HepG2 (cell line): Measurements from ENCODE around the gene ACVR1B. TPM values are rescaled to one million over a fixed set of nuclear protein-coding genes. Genes with fewer than 3 reads are reported as not detected.
A peak's percentile ranks its signal among the peaks of the same experiment; 100 is the strongest.

Source experiments
- ATF4 ChIP-seq, 2 experiments: fragments of 450-650 bp in 1 of 2; sonication (generic) in 1 of 2; formaldehyde crosslinking; IDR thresholded peaks; 2 replicates each; pipeline versions ENCODE4 v1.5.0 to v1.8.0; 2020 to 2022; ENCODE audit warnings: mild to moderate bottlenecking in 1 of 2, missing genetic modification reagents in 1 of 2
- ATF6 ChIP-seq: sonication (generic); formaldehyde crosslinking; conservative IDR thresholded peaks from 2 replicates; pipeline ENCODE4 v1.4.0; 2020; ENCODE audit warnings: missing genetic modification reagents
- BHLHE40 ChIP-seq: IDR thresholded peaks from 2 replicates; pipeline ENCODE4 v1.6.1; 2011; ENCODE audit warnings: low read length, improper control_type of control experiment
- DZIP1 ChIP-seq: sonication (generic); formaldehyde crosslinking; IDR thresholded peaks from 2 replicates; pipeline ENCODE4 v1.5.0; 2020; ENCODE audit warnings: mild to moderate bottlenecking, missing genetic modification reagents
- FOXA3 ChIP-seq: IDR thresholded peaks from 2 replicates; pipeline ENCODE4 v1.6.1; 2016; ENCODE audit warnings: missing genetic modification reagents, missing compliant biosample characterization
- GMEB1 ChIP-seq: sonication (generic); formaldehyde crosslinking; IDR thresholded peaks from 2 replicates; pipeline ENCODE4 v1.5.1; 2020; ENCODE audit warnings: missing genetic modification reagents, mild to moderate bottlenecking, borderline replicate concordance
- GTF3A ChIP-seq: sonication (generic); formaldehyde crosslinking; conservative IDR thresholded peaks from 2 replicates; pipeline ENCODE4 v1.4.0; 2020; ENCODE audit warnings: mild to moderate bottlenecking, missing genetic modification reagents
- HNRNPLL ChIP-seq: fragments of 200-400 bp; formaldehyde crosslinking; IDR thresholded peaks from 2 replicates; pipeline ENCODE4 v1.6.1; 2017; ENCODE audit warnings: mild to moderate bottlenecking, low read depth, low read length; ENCODE audit not compliant: poor library complexity, severe bottlenecking
- MAF1 ChIP-seq: sonication (generic); formaldehyde crosslinking; IDR thresholded peaks from 2 replicates; pipeline ENCODE4 v1.5.0; 2020; ENCODE audit warnings: missing genetic modification reagents, borderline replicate concordance
- NFYB ChIP-seq: sonication (generic); formaldehyde crosslinking; IDR thresholded peaks from 2 replicates; pipeline ENCODE4 v1.4.0; 2020; ENCODE audit warnings: missing genetic modification reagents
- RNF2 ChIP-seq: fragments of 450-650 bp; conservative IDR thresholded peaks from 2 replicates; pipeline ENCODE4 v1.6.1; 2016; ENCODE audit warnings: low read depth
- SOX5 ChIP-seq: IDR thresholded peaks from 2 replicates; pipeline ENCODE4 v1.6.1; 2016; ENCODE audit warnings: borderline replicate concordance
- ZNF10 ChIP-seq: sonication (generic); formaldehyde crosslinking; IDR thresholded peaks from 2 replicates; pipeline ENCODE4 v1.4.0; 2020; ENCODE audit warnings: mild to moderate bottlenecking, low read depth, missing genetic modification reagents, borderline replicate concordance
- ZNF263 ChIP-seq: sonication (generic); formaldehyde crosslinking; IDR thresholded peaks from 2 replicates; pipeline ENCODE4 v1.4.0; 2020; ENCODE audit warnings: missing genetic modification reagents
- ZNF317 ChIP-seq: sonication (generic); formaldehyde crosslinking; IDR thresholded peaks from 2 replicates; pipeline ENCODE4 v1.5.0; 2020; ENCODE audit warnings: mild to moderate bottlenecking, missing genetic modification reagents
- ZNF326 ChIP-seq: sonication (generic); formaldehyde crosslinking; IDR thresholded peaks from 2 replicates; pipeline ENCODE4 v1.4.0; 2020; ENCODE audit warnings: missing genetic modification reagents, borderline replicate concordance
- ZNF441 ChIP-seq: sonication (generic); formaldehyde crosslinking; IDR thresholded peaks from 2 replicates; pipeline ENCODE4 v1.7.0; 2021; ENCODE audit warnings: missing genetic modification reagents, borderline replicate concordance
- ZNF569 ChIP-seq: sonication (generic); formaldehyde crosslinking; IDR thresholded peaks from 2 replicates; pipeline ENCODE4 v1.5.0; 2020; ENCODE audit warnings: mild to moderate bottlenecking, missing genetic modification reagents, moderate library complexity, borderline replicate concordance
- ZNF816 ChIP-seq: sonication (generic); formaldehyde crosslinking; IDR thresholded peaks from 2 replicates; pipeline ENCODE4 v1.8.0; 2022; ENCODE audit warnings: missing genetic modification reagents, mild to moderate bottlenecking, borderline replicate concordance
- ZNF839 ChIP-seq: sonication (generic); formaldehyde crosslinking; IDR thresholded peaks from 2 replicates; pipeline ENCODE4 v1.4.0; 2020; ENCODE audit warnings: missing genetic modification reagents, mild to moderate bottlenecking, borderline replicate concordance
- ZNF878 ChIP-seq: sonication (generic); formaldehyde crosslinking; IDR thresholded peaks from 2 replicates; pipeline ENCODE4 v1.8.1; 2023; ENCODE audit warnings: mild to moderate bottlenecking, missing genetic modification reagents, moderate library complexity
- polyA plus RNA-seq, 8 experiments: library from polyadenylated mRNA; depleted of rRNA in 3 of 8; stranded (reverse) in 7 of 8; unstranded in 1 of 8; fragments of >200 nt; fragmentation: Illumina TruSeq in 4 of 8; extraction: Trizol in 4 of 8; gene quantifications; 2 replicates each; pipeline versions ENCODE4 v1.2.1 to v1.2.3, GENCODE V29; 2011 to 2016; ENCODE audit warnings: low read depth in 4 of 8, missing spikeins in 1 of 8, mixed read lengths in 1 of 8; ENCODE audit not compliant: insufficient read depth in 1 of 8
- total RNA-seq, 5 experiments: library from RNA; depleted of rRNA; stranded (reverse); fragments of >200 nt; fragmentation: Illumina TruSeq; extraction: Trizol; gene quantifications; 2 replicates each; pipeline ENCODE4 v1.2.3, GENCODE V29; 2016; ENCODE audit warnings: low read depth in 1 of 5
- TF ChIP-seq, protein P1 (sequence below): sonication (generic); formaldehyde crosslinking; IDR thresholded peaks from 2 replicates; pipeline ENCODE4 v1.5.0; 2020; ENCODE audit warnings: missing genetic modification reagents

Gene ACVR1B
- total and polyA plus RNA-seq, 2 of the 13 experiments (the other 11 are each of a cell fraction or from before 2014, with no cell fraction given) = 8.9 to 12.1 TPM

DNA sequence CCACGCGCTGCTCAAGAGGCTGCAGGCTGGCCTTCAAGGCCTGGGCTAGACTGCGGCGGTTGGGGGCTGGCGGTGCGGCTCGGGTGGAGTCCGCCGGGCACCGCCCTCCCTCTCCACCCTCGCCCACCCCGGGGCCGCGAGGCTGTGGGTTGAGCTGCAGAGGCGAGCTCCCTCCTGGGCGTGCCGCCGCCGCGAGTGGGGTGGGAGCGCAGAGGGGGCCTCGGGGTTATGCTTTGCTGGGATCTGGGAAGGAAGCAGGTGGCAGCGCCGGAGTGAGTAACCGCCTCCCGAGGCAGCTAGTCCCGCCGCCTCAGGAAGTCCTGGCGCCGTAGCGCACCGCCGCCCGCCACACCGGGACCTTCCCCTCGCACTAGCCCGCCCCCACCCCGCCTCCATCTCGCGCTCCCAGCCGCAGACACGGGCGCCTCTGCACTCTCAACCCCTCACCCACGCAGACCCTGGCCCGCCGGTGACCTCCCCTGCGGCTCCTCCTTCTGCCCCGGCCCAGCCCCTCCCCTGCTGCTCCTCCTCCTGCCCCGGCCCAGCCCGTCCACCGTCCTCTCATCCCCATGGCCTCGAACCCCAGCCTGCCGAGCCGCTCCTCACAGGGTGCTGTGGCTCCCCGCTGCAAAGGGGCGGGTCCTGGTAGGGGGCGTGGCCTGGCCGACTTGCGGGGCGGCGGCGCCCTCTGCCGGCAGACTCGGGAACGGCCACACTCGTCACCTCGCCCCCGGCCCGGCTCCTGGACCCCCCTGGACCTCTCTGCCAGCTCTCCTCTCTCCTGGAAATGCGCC lies 71.9 kb downstream of the ACVR1B start (continued):
- no peak for TF ChIP-seq DZIP1
- 0 out of 2 replicates have a peak, but pooled peaks have one; percentile 60 for TF ChIP-seq ZNF816
- no peak for TF ChIP-seq ZNF569 (CRISPR knock-in tag)
- 0 out of 4 replicates have a peak, but pooled peaks of 1 of the 2 experiments have one; percentile 21 for TF ChIP-seq ATF4 (CRISPR knock-in tag; IDR thresholded peaks at IDR 0.05)
- no peak for TF ChIP-seq ZNF317 (CRISPR knock-in tag)
- TF ChIP-seq NFYB (CRISPR knock-in tag) = no peak
- no peak for TF ChIP-seq RNF2
- TF ChIP-seq ZNF839 (CRISPR knock-in tag) = no peak
- no peak for TF ChIP-seq ZNF878 (CRISPR knock-in tag)
- TF ChIP-seq FOXA3 (CRISPR knock-in tag) = no peak
- no peak for TF ChIP-seq ZNF441 (CRISPR knock-in tag)
- no peak for TF ChIP-seq ZNF326 (CRISPR knock-in tag)
- TF ChIP-seq HNRNPLL = peak; percentile 33
- no peak for TF ChIP-seq BHLHE40
- TF ChIP-seq SOX5 (CRISPR knock-in tag) = no peak
- TF ChIP-seq ATF6 (CRISPR knock-in tag) = no peak
- TF ChIP-seq GTF3A (CRISPR knock-in tag) = no peak
- TF ChIP-seq, protein P1, sequence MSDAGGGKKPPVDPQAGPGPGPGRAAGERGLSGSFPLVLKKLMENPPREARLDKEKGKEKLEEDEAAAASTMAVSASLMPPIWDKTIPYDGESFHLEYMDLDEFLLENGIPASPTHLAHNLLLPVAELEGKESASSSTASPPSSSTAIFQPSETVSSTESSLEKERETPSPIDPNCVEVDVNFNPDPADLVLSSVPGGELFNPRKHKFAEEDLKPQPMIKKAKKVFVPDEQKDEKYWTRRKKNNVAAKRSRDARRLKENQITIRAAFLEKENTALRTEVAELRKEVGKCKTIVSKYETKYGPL (CRISPR knock-in tag) = no peak
- TF ChIP-seq ZNF10 (CRISPR knock-in tag) = no peak
- no peak for TF ChIP-seq GMEB1 (CRISPR knock-in tag)
- TF ChIP-seq MAF1 (CRISPR knock-in tag) = no peak
- peak; percentile 45 for TF ChIP-seq ZNF263 (CRISPR knock-in tag)
